Breast epithelium (tissue), 4 donors: ENCODE measurements around the gene BABAM1. TPM values are rescaled to one million over a fixed set of nuclear protein-coding genes. Genes with fewer than 3 reads are reported as not detected.

Source experiments
- DNase-seq, 2 donors: peaks; one replicate each; pipeline ENCODE4 v3.0.0-alpha.2; 2019; ENCODE audit warnings: low spot score in 2 of 2
- H3K27ac ChIP-seq, 2 donors: fragments of 200-600 bp; sonication (generic) in 1 of 2; one replicate each; pipeline ENCODE4 v1.5.1; 2016 to 2019; ENCODE audit warnings: mild to moderate bottlenecking in 1 of 2
- H3K27me3 ChIP-seq, 2 donors: fragments of 200-600 bp; sonication (generic) in 1 of 2; one replicate each; pipeline versions ENCODE4 v1.5.1 to v1.6.0; 2017 to 2019; ENCODE audit warnings: control low read depth in 1 of 2, mild to moderate bottlenecking in 1 of 2
- H3K36me3 ChIP-seq: fragments of 200-600 bp; one replicate; pipeline ENCODE4 v1.5.1; 2019
- H3K4me1 ChIP-seq, 2 donors: fragments of 200-600 bp; sonication (generic); one replicate each; pipeline ENCODE4 v1.5.1; 2016 to 2019; ENCODE audit warnings: control low read depth in 1 of 2
- H3K4me3 ChIP-seq, 3 donors: fragments of 200-600 bp; sonication (generic); 1 replicate in 2 of 3; 2 replicates in 1 of 3; pipeline ENCODE4 v1.5.1; 2016 to 2019; ENCODE audit warnings: mild to moderate bottlenecking in 3 of 3, moderate library complexity in 2 of 3
- H3K9me3 ChIP-seq, 2 donors: fragments of 200-600 bp; sonication (generic) in 1 of 2; one replicate each; pipeline ENCODE4 v1.5.1; 2016 to 2019; ENCODE audit warnings: control low read depth in 1 of 2
- POLR2A ChIP-seq: fragments of 450-650 bp; IDR thresholded peaks from one replicate; pipeline ENCODE4 v1.6.1; 2016; ENCODE audit warnings: antibody characterized with exemption, mild to moderate bottlenecking, moderate library complexity
- POLR2AphosphoS5 ChIP-seq, 3 donors: sonication (generic); formaldehyde crosslinking; IDR thresholded peaks; one replicate each; pipeline ENCODE4 v1.6.1; 2017; ENCODE audit warnings: antibody characterized with exemption in 3 of 3
- intact Hi-C: fragments of 100-400 bp; cut with DNase I; formaldehyde crosslinking; loops from one replicate; pipeline ENCODE4 v1.15.1; 2023; ENCODE audit warnings: low total_unique reads
- total RNA-seq, 3 donors: library from RNA; depleted of rRNA; stranded (reverse); fragments of >200 nt; gene quantifications; one replicate each; pipeline ENCODE4 v1.1.0, GENCODE V29; 2016
- TF ChIP-seq, protein P1 (sequence below), 3 donors: fragments of 450-650 bp; IDR thresholded peaks; one replicate each; pipeline ENCODE4 v1.5.1; 2016 to 2017; ENCODE audit warnings: antibody characterized with exemption in 3 of 3, mild to moderate bottlenecking in 3 of 3, moderate library complexity in 3 of 3

BABAM1 gene
- total RNA-seq, 3 donors from 2014 or later: 48.5 to 65.6 (median 54.1) TPM

GRCh38 chr19:17243830-17244617, 23.2 kb upstream of the BABAM1 start:
- Histone ChIP-seq H3K4me1 (peaks cover 6 to 7% of the 10 kb centered on the region in 2 donors), H3K27me3 (no peaks in the 10 kb centered on the region), H3K27ac (peak overlapping the region; percentile 62 to 97), H3K36me3 (no peaks in the 10 kb centered on the region), H3K9me3 (no peaks in the 10 kb centered on the region), H3K4me3 (peak overlapping the region; percentile 72 to 86 (median 75))
- no peak for DNase-seq
- intact Hi-C loops: no loop called here
- TF ChIP-seq POLR2AphosphoS5 (IDR thresholded peaks at IDR 0.05) (no peak), POLR2A (no peak)
- TF ChIP-seq, protein P1, sequence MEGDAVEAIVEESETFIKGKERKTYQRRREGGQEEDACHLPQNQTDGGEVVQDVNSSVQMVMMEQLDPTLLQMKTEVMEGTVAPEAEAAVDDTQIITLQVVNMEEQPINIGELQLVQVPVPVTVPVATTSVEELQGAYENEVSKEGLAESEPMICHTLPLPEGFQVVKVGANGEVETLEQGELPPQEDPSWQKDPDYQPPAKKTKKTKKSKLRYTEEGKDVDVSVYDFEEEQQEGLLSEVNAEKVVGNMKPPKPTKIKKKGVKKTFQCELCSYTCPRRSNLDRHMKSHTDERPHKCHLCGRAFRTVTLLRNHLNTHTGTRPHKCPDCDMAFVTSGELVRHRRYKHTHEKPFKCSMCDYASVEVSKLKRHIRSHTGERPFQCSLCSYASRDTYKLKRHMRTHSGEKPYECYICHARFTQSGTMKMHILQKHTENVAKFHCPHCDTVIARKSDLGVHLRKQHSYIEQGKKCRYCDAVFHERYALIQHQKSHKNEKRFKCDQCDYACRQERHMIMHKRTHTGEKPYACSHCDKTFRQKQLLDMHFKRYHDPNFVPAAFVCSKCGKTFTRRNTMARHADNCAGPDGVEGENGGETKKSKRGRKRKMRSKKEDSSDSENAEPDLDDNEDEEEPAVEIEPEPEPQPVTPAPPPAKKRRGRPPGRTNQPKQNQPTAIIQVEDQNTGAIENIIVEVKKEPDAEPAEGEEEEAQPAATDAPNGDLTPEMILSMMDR (IDR thresholded peaks at IDR 0.05): no peak

GRCh38 chr19:17244618-17245534, 22.4 kb upstream of the BABAM1 start:
- no peaks in the 10 kb centered on the region for H3K36me3 ChIP-seq
- peak overlapping the region; percentile 72 to 86 (median 75) for H3K4me3 ChIP-seq
- no peaks in the 10 kb centered on the region for H3K27me3 ChIP-seq
- peak overlapping the region; percentile 62 to 97 for H3K27ac ChIP-seq
- intact Hi-C loops: no loop called here
- H3K9me3 ChIP-seq: no peaks in the 10 kb centered on the region
- peak in 1 of 2 donors; percentile 69 for DNase-seq
- peaks cover 6 to 7% of the 10 kb centered on the region in 2 donors for H3K4me1 ChIP-seq
- no peak for TF ChIP-seq POLR2A
- no peak for TF ChIP-seq POLR2AphosphoS5 (IDR thresholded peaks at IDR 0.05)
- TF ChIP-seq, protein P1 (IDR thresholded peaks at IDR 0.05): no peak

GRCh38 chr19:17245535-17245984, 21.7 kb upstream of the BABAM1 start, which contains the start of gene NR2F6:
Gene NR2F6, minus strand, starts transcription at chr19:17245919. Its CDS starts 699 bp downstream, at chr19:17245220.
- Histone ChIP-seq H3K27me3 (no peaks in the 10 kb centered on the region), H3K4me3 (peak within 1 kb of the TSS; percentile 72 to 86 (median 75)), H3K27ac (peak within 1 kb of the TSS; percentile 79 to 97), H3K9me3 (no peaks in the 10 kb centered on the region), H3K4me1 (peaks cover 6 to 7% of the 10 kb centered on the region in 2 donors), H3K36me3 (no peaks in the 10 kb centered on the region)
- no peak for TF ChIP-seq POLR2A
- TF ChIP-seq, protein P1 (IDR thresholded peaks at IDR 0.05): no peak
- peak in 1 of 3 donors; percentile 3 for TF ChIP-seq POLR2AphosphoS5 (IDR thresholded peaks at IDR 0.05)
- intact Hi-C loops: no loop called here
- no peak for DNase-seq

DNA sequence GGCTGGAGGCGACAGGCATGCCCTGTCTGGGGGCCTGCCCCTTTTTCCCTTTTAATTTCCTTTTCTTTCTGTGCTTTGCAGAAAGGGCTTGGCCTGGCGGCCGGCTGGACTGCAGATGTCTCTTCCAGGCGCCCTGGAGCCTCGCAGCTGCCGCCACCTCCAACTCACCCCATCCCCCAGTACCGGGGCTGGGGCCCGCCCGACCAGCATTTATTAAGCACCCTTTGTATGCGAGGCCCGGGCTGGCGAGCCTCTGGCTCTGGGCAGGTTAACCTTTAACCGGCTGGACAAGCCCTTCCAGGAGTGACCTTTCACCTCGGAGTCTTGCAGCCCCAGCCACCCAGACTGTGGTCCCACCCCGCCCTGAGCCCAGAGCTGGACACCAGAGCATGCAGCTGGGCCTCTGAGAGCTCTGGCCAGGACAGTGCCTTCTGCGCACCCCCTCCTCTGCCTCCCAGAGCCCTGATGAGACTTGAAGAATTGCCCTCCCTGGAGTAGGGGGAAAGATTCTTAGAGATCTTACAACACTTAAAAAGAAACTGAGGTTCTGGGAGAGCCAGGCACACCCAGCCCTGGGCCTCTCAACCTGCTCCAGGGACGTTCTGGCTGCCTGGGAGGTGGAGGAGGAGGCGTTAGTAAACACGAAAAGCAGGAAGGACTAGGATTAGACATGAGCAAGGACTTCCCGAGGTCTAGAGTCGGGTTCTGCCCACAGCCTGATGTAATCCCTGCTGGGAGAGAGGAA, 20.4 kb upstream of the BABAM1 start:
- no peaks in the 10 kb centered on the region for H3K27me3 ChIP-seq
- H3K4me3 ChIP-seq: peak overlapping the region; percentile 49 to 86 (median 75)
- no peaks in the 10 kb centered on the region for H3K36me3 ChIP-seq
- H3K4me1 ChIP-seq: peaks cover 6 to 7% of the 10 kb centered on the region in 2 donors
- TF ChIP-seq, protein P1 (IDR thresholded peaks at IDR 0.05): no peak
- no peaks in the 10 kb centered on the region for H3K9me3 ChIP-seq
- peak overlapping the region; percentile 79 to 97 for H3K27ac ChIP-seq
- intact Hi-C loops: no loop called here
- no peak for DNase-seq
